HG03571 (cell line): ENCODE measurements around the gene SLC25A1.

Experiments used
- ATAC-seq: cut with Tn5 transposase; IDR thresholded peaks from one replicate; pipeline ENCODE4 v1.9.1; 2021; ENCODE audit not compliant: unreplicated experiment

Gene SLC25A1

DNA sequence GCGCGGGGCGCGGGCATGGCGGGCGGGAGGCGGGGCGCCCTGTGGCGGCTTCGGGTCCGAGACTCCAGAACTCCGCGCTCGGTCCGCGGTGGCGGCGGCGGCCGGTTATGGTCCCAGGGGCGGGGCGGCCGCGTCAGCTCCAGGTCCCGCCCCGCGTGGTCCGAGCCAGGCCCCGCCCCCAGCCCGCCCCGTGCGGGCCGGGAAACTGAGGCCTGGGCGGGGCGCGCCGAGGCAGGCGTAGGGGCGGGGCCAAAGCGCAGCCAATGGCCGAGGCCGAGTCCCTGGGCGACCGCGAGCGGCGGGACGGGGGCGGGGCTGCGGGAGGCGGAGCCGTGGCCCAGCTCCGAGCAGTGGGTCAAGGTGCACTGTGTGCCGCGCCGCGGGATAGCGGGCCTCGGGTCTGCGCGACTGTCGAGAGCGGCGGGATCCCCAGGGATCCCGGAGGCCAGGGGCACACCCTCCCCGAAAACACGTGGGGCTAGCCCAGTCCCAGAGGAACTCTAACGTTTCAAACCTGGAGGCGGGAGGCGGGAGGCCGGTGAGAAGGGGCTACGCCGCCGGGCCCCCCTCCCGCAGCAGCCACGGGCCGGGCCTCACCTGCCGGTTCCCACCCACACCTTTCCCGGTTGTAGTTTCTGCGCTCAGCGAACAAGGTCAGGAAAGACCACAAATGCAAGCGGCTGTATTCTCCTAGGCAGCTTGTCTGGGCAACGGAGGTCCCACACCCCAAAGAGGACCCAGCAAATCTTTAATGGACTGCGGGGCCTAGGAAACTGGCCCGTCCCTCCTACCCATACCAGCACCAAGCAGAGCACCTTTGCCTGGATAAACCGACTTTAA, at the start of gene SLC25A1:
Gene SLC25A1, minus strand, starts transcription at position 80 of the 840 bp plus-strand sequence. Its CDS starts 63 bp downstream, at position 17.
- ATAC-seq = peak; percentile 46

DNA sequence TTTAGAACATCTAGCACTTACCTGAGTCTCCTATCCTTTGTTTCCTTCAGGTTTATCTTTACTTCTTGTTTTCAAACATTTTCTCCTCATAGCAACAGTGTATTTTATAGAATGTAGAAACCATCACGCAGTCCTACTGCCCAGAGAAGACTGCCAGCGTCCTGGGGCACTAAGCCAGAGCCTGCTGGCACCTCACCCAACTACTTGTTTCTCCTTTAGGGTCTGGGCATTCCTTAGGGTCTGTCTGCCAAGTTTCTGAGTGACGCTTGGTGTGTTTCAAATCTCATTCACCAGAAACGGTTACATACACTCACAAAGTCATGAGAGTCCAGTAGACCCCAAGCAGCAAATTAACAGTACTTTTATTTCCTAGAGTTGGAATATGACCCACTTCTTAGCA, 49.6 kb upstream of the SLC25A1 start:
- ATAC-seq = no peak

- ATAC-seq = no peak
These were observed 47.9 kb upstream of the SLC25A1 start for GRCh38 chr22:19226428-19226827.

DNA sequence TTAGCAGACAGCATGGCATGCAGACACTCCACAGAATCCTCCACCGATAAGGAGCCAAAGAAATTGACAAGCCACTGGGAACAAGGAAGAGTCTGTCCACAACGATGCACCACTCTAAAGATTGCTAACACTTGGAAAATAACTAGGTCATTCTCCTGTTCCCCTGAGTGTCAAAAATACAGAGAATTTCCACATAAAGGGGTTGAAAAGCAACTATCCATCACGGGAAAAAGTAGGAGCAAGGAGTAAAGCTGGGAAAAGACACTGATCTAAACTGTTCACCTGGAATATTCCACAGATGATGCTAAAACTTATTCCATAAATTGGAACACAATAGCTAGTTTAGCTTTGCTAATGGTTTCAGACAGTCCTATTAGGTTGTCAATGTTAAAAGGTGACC, 47.0 kb upstream of the SLC25A1 start:
- no peak for ATAC-seq

GRCh38 chr22:19224985-19225384, 46.4 kb upstream of the SLC25A1 start:
- ATAC-seq = no peak

- no peak for ATAC-seq
These were observed 46.0 kb upstream of the SLC25A1 start for GRCh38 chr22:19224557-19224956.

DNA sequence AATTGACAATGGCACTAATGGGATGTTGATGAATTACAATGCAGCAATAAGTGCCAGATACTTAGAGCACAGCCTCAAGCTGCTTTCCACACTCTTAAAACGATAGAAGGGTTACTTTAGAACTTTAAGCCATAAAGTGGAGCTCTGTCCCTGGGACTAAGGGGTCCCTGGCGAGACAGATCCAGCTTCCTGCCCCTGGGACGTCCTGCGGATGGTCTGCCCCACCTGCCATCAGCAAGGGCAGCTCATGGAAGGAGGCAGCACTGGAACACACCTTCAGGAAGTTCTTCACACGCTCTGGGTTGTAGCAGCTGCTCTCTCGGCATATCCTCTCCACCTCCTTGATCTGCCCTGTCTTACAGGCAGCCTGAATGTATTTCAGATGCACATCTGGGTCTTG, 45.1 kb upstream of the SLC25A1 start:
- no peak for ATAC-seq

- ATAC-seq = no peak
These were observed 44.6 kb upstream of the SLC25A1 start for GRCh38 chr22:19223110-19223509.

GRCh38 chr22:19222242-19223005, 43.9 kb upstream of the SLC25A1 start:
- ATAC-seq = no peak

GRCh38 chr22:19220867-19221266, 42.3 kb upstream of the SLC25A1 start:
- no peak for ATAC-seq

DNA sequence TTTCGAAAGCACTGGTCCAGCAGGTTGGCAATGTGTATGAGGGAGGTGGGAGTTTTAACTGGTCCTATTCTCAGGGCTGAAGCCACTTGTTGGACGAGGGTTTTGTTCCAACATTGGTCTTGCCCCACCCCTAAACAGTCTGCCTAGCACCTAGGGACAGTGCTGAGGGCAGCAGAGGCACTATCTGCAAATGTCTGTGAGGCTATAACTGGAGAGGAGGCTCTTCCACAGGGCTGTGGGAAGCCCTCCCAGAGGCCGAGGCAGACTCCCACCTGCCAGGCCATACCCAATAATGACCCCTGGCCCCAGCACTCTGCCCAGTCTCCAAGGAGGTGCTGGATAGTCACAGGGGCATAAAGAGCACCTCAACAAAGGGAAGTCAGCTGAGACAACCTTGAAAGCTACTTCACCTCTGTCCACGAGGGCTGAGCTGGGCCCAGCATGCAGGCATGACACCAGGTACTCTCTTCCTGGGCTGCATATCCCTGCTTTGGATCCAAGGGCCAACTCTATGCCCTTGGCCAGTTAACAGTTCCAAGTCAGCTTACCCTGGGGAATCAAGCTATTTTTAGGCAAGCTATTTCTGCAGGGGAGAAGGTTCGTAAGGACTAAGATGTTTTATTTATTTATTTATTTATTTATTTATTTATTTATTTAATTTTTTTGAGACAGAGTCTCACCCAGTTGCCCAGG, 40.2 kb upstream of the SLC25A1 start:
- no peak for ATAC-seq

DNA sequence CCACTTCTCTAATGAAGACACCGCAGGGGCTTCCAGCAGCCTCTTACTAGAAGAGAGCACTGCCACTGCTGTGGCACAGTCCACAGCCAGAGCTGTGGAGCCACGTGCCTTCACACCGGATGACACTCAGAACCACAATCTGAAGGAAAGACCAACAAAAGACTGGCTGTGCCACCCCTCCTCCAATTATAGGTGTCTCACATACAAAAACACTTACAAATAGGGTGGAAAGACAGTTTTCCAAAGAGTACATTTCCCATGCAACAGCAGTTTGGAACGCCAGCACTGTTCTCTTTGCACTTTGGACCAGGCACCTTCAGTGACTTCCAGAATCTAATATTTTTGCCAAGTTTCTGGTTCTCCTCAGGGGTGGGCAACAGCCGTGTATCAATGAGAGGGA, 38.0 kb upstream of the SLC25A1 start:
- ATAC-seq = no peak

DNA sequence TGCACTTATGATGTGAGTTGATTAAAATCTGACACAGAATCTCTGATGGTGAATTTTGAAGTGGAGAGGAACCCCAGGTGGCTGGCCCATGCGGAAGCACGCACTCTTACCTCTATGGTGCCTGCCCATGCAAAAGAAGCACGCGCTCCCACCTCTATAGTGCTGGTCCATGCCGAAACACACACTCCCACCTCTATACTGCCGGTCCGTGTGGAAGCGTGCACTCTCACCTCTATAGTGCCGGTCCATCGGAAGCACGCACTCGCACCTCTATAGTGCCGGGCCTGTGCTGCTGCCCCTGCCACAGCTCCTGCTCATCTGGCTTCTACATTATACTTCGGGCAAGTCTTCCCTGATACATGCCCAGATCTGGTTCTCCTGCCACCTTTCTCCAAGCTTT, 36.8 kb upstream of the SLC25A1 start:
- no peak for ATAC-seq

DNA sequence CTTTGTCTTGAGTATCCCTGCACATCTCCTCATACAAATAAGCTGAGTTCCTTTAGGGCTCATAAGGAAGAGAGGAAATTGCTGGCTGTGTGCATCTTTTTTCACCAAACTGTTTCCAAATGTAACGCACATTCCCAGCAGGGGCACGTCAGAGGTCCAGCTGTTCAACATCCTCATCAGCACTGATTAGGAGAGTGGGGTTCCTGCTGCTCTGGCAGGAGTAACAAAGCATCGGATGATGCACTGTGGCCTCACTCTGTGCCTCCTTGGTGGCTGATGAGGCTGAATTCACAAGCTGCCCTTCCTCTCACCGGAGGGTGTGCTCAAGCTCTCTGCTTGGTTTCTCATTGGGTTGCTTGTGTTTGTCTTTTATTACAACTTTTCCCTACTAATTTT, 35.5 kb upstream of the SLC25A1 start:
- no peak for ATAC-seq

DNA sequence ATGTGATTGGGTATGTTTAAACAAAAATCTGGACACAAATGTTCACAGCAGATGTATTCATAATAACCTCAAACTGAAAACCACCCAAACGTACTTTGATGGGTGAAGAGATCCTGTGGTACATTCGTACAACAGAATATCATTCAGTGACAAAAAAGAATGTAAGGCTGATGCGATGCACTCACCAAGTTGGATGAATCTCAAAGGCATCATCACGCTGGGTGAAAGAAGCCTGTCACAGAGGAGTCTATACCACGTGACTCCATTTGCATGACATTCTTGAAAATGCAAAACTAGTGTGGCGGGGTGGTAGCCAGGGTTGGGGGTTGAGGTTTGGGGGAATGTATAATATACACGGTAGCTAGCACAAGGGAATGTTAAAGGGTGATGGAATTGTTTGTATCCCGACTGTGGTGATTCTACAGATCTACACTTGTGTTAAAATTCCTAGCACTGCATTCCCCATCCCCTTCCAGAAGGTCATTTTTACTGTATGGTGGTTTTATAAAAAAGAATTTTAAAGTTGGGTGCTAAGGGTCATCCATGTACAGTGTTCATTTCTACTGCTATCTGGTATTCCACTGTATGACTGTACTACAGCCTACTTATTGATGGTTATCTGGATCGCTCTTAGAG, 35.0 kb upstream of the SLC25A1 start:
- ATAC-seq = no peak

- no peak for ATAC-seq
These were observed 34.5 kb upstream of the SLC25A1 start for GRCh38 chr22:19213001-19213400.

GRCh38 chr22:19212302-19212870, 33.9 kb upstream of the SLC25A1 start:
- ATAC-seq = no peak

GRCh38 chr22:19210188-19210587, 31.7 kb upstream of the SLC25A1 start:
- no peak for ATAC-seq

DNA sequence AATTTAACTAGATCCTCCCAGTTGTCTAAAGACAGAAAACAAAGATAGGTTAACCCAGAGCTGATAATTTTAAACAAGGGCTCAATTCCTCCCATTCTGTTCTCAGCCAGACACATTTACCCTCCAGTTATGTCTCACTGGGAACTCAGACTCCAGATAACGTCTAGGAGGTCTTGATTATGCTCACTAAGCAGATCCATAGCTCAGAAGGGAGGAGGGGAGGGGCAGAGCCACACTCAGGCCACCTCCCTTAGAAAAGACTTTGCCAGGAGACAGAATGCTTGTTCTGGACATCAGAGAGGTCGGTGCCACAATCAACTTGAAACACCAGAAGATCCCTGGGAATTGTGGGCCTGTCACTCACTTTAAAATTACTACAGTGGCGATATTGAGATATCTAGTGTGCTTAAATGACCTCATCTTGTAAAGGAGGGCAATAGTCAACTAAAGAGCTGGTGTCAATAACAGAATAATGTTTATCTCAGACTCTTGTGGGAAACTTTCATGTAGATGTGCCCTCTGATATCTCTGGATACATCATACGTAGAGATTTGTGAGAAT, 29.8 kb upstream of the SLC25A1 start:
- no peak for ATAC-seq

DNA sequence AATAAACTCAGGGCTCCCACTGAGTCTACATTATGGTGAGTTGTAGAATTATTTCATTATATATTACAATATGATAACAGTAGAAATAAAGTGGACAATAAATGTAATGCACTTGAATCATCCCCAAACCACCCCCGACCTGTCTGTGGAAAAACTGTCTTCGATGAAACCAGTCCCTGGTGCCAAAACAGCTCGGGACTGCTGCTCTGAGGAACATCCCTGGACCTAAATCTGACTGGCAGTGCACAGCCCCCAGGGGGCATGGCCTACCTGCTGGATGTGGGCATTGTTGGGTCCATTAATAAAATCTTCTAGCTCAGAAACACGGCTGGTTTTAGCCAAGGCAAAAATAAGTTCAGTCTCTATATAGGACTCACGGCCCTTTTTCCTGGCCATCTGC, 29.3 kb upstream of the SLC25A1 start:
- no peak for ATAC-seq

GRCh38 chr22:19207401-19207808, 28.9 kb upstream of the SLC25A1 start:
- no peak for ATAC-seq
